ENCODE measurements around the gene LNX1. TPM values are rescaled to one million over a fixed set of nuclear protein-coding genes. Genes with fewer than 3 reads are reported as not detected.

Gene LNX1
- total and polyA plus RNA-seq, 7 donors = 2.3 to 7.9 (median 4.6) TPM

DNA sequence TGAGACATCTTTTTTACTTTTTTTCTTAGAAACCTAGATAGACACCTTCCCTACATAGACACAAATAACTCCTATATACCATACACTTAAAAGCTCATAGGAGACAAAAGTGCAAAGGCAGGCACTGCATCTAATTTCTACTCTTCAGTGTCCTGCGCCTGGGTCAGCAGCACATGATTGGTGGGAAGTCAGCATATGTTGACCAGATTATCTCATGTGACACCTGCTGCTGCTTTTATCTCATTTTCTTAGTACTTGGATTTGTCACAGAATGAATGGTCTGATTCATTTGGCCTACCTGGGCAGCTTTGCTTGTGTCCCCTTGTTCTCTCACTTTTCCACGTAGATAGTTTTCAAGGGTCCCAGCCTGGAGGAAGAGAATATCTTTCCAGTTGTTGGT lies 24.9 kb upstream of the LNX1 start:
- TF ChIP-seq EP300 (IDR thresholded peaks at IDR 0.05) (no peak), POLR2AphosphoS5 (IDR thresholded peaks at IDR 0.05) (no peak)
- TF ChIP-seq, protein P1, sequence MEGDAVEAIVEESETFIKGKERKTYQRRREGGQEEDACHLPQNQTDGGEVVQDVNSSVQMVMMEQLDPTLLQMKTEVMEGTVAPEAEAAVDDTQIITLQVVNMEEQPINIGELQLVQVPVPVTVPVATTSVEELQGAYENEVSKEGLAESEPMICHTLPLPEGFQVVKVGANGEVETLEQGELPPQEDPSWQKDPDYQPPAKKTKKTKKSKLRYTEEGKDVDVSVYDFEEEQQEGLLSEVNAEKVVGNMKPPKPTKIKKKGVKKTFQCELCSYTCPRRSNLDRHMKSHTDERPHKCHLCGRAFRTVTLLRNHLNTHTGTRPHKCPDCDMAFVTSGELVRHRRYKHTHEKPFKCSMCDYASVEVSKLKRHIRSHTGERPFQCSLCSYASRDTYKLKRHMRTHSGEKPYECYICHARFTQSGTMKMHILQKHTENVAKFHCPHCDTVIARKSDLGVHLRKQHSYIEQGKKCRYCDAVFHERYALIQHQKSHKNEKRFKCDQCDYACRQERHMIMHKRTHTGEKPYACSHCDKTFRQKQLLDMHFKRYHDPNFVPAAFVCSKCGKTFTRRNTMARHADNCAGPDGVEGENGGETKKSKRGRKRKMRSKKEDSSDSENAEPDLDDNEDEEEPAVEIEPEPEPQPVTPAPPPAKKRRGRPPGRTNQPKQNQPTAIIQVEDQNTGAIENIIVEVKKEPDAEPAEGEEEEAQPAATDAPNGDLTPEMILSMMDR (IDR thresholded peaks at IDR 0.05) = no peak
- no peaks in the 10 kb centered on the region for H3K27me3 ChIP-seq
- 95 to 99% methylated on average over 2 of the region's 2 CpGs for WGBS, 2 donors
- no peaks in the 10 kb centered on the region for H3K4me1 ChIP-seq
- intact Hi-C loops (cut with DNase I) = no loop called here
- no peaks in the 10 kb centered on the region for H3K36me3 ChIP-seq
- DNase-seq = no peak
- H3K9me3 ChIP-seq = no peaks in the 10 kb centered on the region
- no peak overlapping the region for H3K27ac ChIP-seq
- H3K4me3 ChIP-seq = no peak overlapping the region

DNA sequence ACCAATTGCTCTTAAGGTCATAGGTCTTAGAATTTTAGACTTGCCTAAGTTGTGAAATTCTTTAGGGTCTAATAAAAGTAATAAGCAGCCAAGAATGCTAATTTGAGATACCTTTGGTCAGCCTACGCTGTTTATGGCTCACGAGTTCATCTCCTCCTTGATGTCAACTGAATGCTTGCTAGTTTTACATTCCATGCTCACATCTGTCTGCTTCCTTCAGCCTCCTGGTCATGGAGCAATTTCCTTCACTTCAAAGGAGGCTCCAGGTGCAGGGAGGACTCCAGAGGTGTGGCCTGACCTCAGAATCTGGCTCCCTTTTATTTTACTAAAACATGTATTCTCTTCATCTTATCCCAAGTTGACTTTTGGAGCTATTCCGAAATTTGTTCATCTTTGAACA lies 23.3 kb upstream of the LNX1 start:
- Histone ChIP-seq H3K27ac (no peak overlapping the region), H3K4me1 (no peaks in the 10 kb centered on the region), H3K4me3 (no peak overlapping the region), H3K36me3 (no peaks in the 10 kb centered on the region), H3K27me3 (no peaks in the 10 kb centered on the region), H3K9me3 (no peaks in the 10 kb centered on the region)
- no peak for DNase-seq
- TF ChIP-seq POLR2A (IDR thresholded peaks at IDR 0.05) (no peak), EP300 (IDR thresholded peaks at IDR 0.05) (no peak), POLR2AphosphoS5 (IDR thresholded peaks at IDR 0.05) (no peak)
- TF ChIP-seq, protein P1 (IDR thresholded peaks at IDR 0.05) = no peak
- WGBS, 2 donors = 52 to 72% methylated on average over 3 of the region's 3 CpGs
- intact Hi-C loops (cut with DNase I) = no loop called here

DNA sequence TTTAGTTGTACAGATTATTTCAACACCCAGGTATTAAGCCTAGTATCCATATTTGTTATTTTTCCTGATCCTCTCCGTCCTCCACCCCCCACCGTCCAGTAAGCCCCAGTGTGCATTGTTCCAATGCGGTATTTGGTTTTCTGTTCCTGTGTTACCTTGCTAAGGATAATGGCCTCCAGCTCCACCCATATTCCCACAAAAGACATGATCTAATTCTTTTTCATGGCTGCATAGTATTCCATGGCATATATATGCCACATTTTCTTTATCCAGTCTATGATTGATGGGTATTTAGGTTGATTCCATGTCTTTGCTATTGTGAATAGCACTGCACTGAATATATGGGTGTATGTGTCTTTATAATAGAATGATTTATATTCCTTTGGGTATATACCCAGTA lies 22.1 kb upstream of the LNX1 start:
- H3K4me1 ChIP-seq = no peaks in the 10 kb centered on the region
- intact Hi-C loops (cut with DNase I) = no loop called here
- no peaks in the 10 kb centered on the region for H3K9me3 ChIP-seq
- no peaks in the 10 kb centered on the region for H3K27me3 ChIP-seq
- H3K36me3 ChIP-seq = no peaks in the 10 kb centered on the region
- no peak for DNase-seq
- 99% methylated on average over 3 of the region's 3 CpGs for WGBS, 2 donors
- H3K27ac ChIP-seq = no peak overlapping the region
- TF ChIP-seq EP300 (IDR thresholded peaks at IDR 0.05) (no peak), POLR2A (IDR thresholded peaks at IDR 0.05) (no peak)
- H3K4me3 ChIP-seq = no peak overlapping the region

DNA sequence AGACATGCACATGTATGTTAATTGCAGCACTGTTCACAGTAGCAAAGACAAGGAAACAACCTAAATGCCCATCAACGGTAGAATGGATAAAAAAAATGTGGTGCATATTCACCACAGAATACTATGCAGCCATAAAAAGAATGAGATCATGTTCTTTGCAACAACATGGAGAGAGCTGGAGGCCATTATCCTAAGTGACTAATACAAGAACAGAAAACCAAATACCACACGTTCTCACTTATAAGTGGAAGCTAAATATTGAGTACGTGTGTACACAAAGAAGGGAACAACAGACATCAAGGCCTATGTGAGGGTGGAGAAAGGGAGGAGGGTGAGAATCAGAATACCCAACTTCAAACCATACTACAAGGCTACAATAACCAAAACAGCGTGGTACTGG lies 17.4 kb upstream of the LNX1 start:
- Histone ChIP-seq H3K27ac (no peak overlapping the region), H3K4me3 (no peak overlapping the region), H3K4me1 (no peaks in the 10 kb centered on the region), H3K9me3 (peaks cover 0 to 5% (median 0%) of the 10 kb centered on the region in 4 donors), H3K36me3 (no peaks in the 10 kb centered on the region), H3K27me3 (no peaks in the 10 kb centered on the region)
- TF ChIP-seq EP300 (IDR thresholded peaks at IDR 0.05) (no peak), POLR2A (IDR thresholded peaks at IDR 0.05) (no peak), POLR2AphosphoS5 (IDR thresholded peaks at IDR 0.05) (no peak)
- TF ChIP-seq, protein P1 (IDR thresholded peaks at IDR 0.05) = no peak
- WGBS, 2 donors = 88 to 92% methylated on average over 4 of the region's 4 CpGs
- DNase-seq = no peak
- intact Hi-C loops (cut with DNase I) = no loop called here

DNA sequence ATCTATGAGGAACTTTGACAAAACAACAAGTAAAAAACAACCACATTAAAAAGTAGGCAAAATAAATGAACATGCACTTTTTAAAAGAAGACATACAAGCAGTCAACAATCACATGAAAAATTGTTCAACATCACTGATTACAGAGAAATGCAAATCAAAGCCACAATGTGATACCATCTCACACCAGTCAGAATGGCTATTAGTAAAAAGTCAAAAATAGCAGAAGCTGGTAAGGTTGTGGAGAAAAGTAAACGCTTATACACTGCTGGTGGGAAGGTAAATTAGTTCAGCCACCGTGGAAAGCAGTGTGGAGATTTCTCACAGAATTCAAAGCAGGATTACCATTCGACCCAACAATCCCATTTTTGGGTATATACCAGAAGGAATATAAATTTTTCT lies 17.0 kb upstream of the LNX1 start:
- H3K9me3 ChIP-seq = peaks cover 0 to 5% (median 0%) of the 10 kb centered on the region in 4 donors
- TF ChIP-seq POLR2AphosphoS5 (IDR thresholded peaks at IDR 0.05) = no peak
- TF ChIP-seq POLR2A (IDR thresholded peaks at IDR 0.05) = no peak
- TF ChIP-seq, protein P1 (IDR thresholded peaks at IDR 0.05) = no peak
- no peak for TF ChIP-seq EP300 (IDR thresholded peaks at IDR 0.05)
- H3K4me1 ChIP-seq = no peaks in the 10 kb centered on the region
- no peaks in the 10 kb centered on the region for H3K27me3 ChIP-seq
- intact Hi-C loops (cut with DNase I) = no loop called here
- H3K36me3 ChIP-seq = no peaks in the 10 kb centered on the region
- DNase-seq = no peak
- no peak overlapping the region for H3K4me3 ChIP-seq
- WGBS, 2 donors = 81 to 89% methylated on average over 3 of the region's 3 CpGs
- H3K27ac ChIP-seq = no peak overlapping the region

Data from sigmoid colon (tissue), 7 donors.